Fibroblast of lung (primary cell): Measurements from ENCODE around the gene PABPN1L.

Source experiments
- EZH2 ChIP-seq: IDR thresholded peaks from 2 replicates; pipeline ENCODE4 v1.5.1; 2012; ENCODE audit warnings: low read length, control low read depth, mild to moderate bottlenecking; ENCODE audit errors: missing control alignments
- TF ChIP-seq, protein P1 (sequence below), 2 donors: IDR thresholded peaks in 1 of 2; conservative IDR thresholded peaks in 1 of 2; 1 replicate in 1 of 2; 2 replicates in 1 of 2; pipeline ENCODE4 v1.5.1; 2011 to 2012; ENCODE audit warnings: low read length in 2 of 2, control low read depth in 1 of 2, inconsistent platforms in 1 of 2, low read depth in 1 of 2, mild to moderate bottlenecking in 1 of 2

- TF ChIP-seq EZH2: no peak
- TF ChIP-seq, protein P1, sequence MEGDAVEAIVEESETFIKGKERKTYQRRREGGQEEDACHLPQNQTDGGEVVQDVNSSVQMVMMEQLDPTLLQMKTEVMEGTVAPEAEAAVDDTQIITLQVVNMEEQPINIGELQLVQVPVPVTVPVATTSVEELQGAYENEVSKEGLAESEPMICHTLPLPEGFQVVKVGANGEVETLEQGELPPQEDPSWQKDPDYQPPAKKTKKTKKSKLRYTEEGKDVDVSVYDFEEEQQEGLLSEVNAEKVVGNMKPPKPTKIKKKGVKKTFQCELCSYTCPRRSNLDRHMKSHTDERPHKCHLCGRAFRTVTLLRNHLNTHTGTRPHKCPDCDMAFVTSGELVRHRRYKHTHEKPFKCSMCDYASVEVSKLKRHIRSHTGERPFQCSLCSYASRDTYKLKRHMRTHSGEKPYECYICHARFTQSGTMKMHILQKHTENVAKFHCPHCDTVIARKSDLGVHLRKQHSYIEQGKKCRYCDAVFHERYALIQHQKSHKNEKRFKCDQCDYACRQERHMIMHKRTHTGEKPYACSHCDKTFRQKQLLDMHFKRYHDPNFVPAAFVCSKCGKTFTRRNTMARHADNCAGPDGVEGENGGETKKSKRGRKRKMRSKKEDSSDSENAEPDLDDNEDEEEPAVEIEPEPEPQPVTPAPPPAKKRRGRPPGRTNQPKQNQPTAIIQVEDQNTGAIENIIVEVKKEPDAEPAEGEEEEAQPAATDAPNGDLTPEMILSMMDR (conservative IDR thresholded peaks at IDR 0.05 in 1 of 2, IDR thresholded peaks at IDR 0.05 in 1 of 2; ENCODE audit: low read depth in 1 of 2, low read length in 2 of 2): no peak
Observed at GRCh38 chr16:88882358-88883030, 16.0 kb upstream of the PABPN1L start.
